Measurements from ENCODE around the gene LSR. TPM values are rescaled to one million over a fixed set of nuclear protein-coding genes. Genes with fewer than 3 reads are reported as not detected.

LSR gene
- polyA plus RNA-seq, 3 donors from 2014 or later: 5.3 to 14.2 (median 11.8) TPM

DNA sequence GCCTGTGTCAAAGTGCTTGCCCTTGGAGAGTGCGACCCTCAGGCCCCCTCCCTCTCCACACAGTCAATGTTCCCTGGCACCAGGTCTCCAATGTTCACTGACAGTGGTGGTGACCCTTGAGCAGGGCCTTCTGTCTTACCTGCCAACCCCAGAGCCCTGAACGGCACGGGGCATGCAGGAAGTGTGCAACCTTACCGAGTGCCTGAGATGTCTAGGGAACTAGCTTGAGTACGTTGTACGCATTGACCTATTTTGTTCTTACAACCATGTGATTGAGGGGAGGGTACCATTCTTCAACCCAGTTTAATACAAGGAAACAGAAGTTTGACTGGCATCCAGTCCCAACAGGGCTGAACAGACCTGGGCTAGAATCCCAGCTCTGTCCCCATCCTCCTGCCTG, 56.4 kb downstream of the LSR start:
- Mint-ChIP-seq H3K4me3 (no peak overlapping the region), H3K27ac (no peak overlapping the region), H3K27me3 (ENCODE audit: low read depth in 3 of 3) (peaks cover 0 to 5% (median 4%) of the 10 kb centered on the region in 3 donors), H3K9me3 (no peaks in the 10 kb centered on the region), H3K36me3 (no peaks in the 10 kb centered on the region), H3K4me1 (no peaks in the 10 kb centered on the region)
- DNase-seq: no peak

DNA sequence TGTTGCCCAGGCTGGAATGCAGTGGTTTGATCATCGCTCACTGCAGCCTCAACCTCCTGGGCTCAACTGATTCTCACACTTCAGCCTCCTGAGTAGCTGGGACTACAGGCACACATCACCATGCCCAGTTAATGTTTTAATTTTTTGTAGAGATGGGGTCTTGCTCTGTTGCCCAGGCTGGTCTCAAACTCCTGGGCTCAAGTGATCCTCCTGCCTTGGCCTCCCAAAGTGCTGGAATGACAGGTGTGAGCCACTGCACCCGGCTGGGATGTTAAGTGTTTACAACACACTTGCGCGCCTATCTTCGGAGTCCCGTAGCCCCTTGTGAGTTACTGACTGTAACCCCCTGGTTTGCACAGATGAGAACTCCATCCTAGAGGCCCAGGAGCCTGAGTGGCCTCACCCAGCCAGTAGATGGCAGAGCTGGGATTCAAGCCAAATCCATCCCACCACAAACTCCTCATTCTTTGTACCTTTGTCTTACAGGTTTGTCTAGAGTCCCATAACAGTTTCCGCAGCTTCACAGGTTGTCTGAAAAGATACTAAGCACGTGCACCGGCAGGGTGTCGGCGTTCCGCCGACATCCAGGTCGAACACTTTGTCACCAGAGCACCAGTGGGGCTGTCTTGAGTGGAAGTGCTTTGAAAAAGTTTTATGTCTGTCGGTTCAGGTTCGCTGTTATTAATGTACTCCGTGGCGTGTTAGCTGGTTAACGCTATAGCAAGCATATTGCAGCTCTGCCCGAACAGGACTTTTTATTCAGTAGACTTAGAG, 57.9 kb downstream of the LSR start:
- H3K4me1 Mint-ChIP-seq: no peaks in the 10 kb centered on the region
- H3K4me3 Mint-ChIP-seq: no peak overlapping the region
- peaks cover 0 to 9% (median 5%) of the 10 kb centered on the region in 3 donors for H3K27me3 Mint-ChIP-seq (ENCODE audit: low read depth in 3 of 3)
- H3K27ac Mint-ChIP-seq: no peak overlapping the region
- H3K9me3 Mint-ChIP-seq: no peaks in the 10 kb centered on the region
- no peaks in the 10 kb centered on the region for H3K36me3 Mint-ChIP-seq
- no peak for DNase-seq

DNA sequence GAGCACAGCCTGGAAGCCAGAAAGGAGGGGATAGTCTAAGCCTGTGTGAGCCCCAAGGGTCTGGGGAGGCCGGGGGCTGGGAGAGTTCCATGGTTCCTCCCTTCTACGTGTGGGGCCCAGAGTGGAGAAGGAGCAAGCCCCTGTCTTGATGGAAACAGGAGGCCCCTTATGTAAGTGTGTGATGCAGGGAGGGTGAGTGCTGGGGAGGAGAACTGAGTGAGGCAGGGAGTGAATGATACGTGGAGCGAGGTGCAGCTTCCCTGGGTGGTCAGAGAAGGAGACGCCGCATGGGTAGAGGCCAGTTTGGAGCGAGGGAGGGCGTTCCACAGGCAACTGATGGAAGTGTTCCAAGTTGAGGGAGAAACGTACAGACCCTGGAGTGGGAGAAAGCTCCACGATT, 59.1 kb downstream of the LSR start:
- Mint-ChIP-seq H3K4me1 (no peaks in the 10 kb centered on the region), H3K9me3 (no peaks in the 10 kb centered on the region), H3K27ac (no peak overlapping the region), H3K4me3 (no peak overlapping the region), H3K27me3 (ENCODE audit: low read depth in 3 of 3) (peaks cover 0 to 9% (median 5%) of the 10 kb centered on the region in 3 donors), H3K36me3 (no peaks in the 10 kb centered on the region)
- no peak for DNase-seq

DNA sequence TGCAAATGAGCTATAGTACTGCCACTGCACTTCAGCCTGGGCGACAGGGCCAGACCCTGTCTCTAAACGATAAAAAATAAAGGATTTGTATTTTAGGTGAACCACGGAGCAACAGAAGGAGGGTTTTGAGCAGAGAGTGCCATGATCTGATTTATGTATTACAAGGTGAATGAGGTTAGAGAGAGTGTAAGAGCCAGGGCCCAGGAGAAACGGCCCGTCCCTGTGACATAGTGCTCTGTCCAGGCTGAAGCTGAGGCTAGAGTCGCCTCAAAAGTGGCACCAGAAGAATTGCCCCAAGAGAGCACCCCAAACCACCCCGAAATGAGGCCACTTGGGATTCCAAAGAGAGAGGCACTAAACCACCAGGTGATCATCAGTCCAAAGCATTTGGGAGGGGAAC, 60.1 kb downstream of the LSR start:
- DNase-seq: no peak
- no peaks in the 10 kb centered on the region for H3K4me1 Mint-ChIP-seq
- no peaks in the 10 kb centered on the region for H3K36me3 Mint-ChIP-seq
- no peak overlapping the region for H3K4me3 Mint-ChIP-seq
- H3K9me3 Mint-ChIP-seq: no peaks in the 10 kb centered on the region
- peaks cover 0 to 9% (median 5%) of the 10 kb centered on the region in 3 donors for H3K27me3 Mint-ChIP-seq (ENCODE audit: low read depth in 3 of 3)
- no peak overlapping the region for H3K27ac Mint-ChIP-seq

DNA sequence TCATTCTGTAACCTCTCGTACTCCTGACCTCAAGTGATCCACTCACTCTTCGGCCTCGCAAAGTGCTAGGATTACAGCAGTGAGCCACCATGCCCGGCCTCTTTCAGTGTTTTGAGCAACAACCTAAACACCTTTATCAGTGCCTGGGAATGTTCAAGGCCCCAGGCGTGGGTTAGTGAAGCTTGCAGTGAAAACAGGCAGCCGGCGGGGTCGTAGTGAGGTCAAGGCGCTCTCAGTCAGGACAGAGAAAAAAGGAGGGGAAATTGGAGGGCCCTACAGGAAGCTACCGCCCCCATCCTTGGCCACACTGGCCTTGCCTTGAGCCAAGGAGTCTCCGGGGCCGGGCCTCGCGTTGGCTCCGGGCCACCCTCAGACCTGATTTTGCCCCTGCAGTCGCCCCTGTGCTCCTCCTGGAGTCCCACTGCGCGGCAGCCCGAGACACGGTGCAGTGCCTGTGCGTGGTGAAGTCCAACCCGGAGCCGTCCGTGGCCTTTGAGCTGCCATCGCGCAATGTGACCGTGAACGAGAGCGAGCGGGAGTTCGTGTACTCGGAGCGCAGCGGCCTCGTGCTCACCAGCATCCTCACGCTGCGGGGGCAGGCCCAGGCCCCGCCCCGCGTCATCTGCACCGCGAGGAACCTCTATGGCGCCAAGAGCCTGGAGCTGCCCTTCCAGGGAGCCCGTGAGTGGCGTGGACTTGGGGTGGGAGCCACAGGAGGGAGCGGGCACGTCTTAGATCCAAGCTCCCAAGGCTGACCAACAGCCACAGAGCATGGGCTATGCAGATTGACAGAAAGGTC, 60.9 kb downstream of the LSR start:
- no peak for DNase-seq
- H3K4me3 Mint-ChIP-seq: no peak overlapping the region
- no peaks in the 10 kb centered on the region for H3K36me3 Mint-ChIP-seq
- H3K4me1 Mint-ChIP-seq: no peaks in the 10 kb centered on the region
- H3K27ac Mint-ChIP-seq: no peak overlapping the region
- no peaks in the 10 kb centered on the region for H3K9me3 Mint-ChIP-seq
- peaks cover 0 to 9% (median 5%) of the 10 kb centered on the region in 3 donors for H3K27me3 Mint-ChIP-seq (ENCODE audit: low read depth in 3 of 3)

DNA sequence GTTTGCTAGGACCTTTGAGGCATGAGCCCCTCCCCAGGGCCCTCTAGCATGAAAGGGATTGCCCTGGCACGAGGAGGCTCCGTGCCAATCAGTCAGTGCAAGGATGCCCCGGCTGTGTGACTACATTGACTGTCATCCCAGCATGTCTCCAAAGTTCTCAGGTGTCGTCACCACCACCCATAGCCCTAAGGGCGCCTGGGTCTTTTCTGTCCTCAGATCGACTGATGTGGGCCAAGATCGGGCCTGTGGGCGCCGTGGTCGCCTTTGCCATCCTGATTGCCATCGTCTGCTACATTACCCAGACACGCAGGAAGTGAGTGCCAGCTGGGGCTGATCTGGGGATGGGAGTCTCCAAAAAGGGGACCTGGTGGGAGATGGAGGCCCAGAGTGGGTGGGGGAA, 61.5 kb downstream of the LSR start:
- Mint-ChIP-seq H3K27me3 (ENCODE audit: low read depth in 3 of 3) (peaks cover 1 to 9% (median 5%) of the 10 kb centered on the region in 3 donors), H3K4me1 (no peaks in the 10 kb centered on the region), H3K36me3 (no peaks in the 10 kb centered on the region), H3K4me3 (no peak overlapping the region), H3K27ac (no peak overlapping the region), H3K9me3 (no peaks in the 10 kb centered on the region)
- peak in 2 of 3 donors; percentile 2 to 9 for DNase-seq

DNA sequence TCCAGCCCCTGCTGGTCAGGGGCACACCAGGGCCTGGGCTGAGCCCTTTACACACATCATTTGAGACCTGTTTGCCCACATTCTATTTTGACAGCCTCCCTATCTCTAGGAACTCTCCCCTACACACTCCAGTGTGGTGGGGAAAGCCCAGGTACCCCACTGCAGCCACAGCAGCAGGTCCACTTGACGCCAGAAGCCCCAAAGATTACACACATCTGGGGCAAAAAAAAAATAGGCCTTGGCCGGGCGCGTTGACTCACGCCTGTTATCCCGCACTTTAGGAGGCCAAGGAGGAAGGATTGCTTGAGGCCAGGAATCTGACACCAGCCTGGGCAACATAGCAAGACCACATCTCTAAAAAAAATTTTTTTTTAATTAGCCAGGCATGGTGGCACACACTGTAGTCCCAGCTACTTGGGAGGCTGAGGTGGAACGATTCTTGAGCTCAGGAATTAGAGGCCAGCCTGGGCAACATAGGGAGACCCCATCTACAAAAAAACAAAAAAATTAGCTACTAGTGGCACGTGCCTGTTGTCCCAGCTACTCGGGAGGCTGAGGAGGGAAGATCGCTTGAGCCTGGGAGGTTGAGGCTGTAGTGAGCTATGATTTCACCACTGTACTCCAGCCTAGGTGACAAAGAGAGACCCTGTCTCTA, 62.1 kb downstream of the LSR start:
- Mint-ChIP-seq H3K36me3 (no peaks in the 10 kb centered on the region), H3K27me3 (ENCODE audit: low read depth in 3 of 3) (peaks cover 3 to 9% (median 5%) of the 10 kb centered on the region in 3 donors), H3K27ac (no peak overlapping the region), H3K4me1 (no peaks in the 10 kb centered on the region), H3K9me3 (no peaks in the 10 kb centered on the region), H3K4me3 (no peak overlapping the region)
- DNase-seq: no peak

DNA sequence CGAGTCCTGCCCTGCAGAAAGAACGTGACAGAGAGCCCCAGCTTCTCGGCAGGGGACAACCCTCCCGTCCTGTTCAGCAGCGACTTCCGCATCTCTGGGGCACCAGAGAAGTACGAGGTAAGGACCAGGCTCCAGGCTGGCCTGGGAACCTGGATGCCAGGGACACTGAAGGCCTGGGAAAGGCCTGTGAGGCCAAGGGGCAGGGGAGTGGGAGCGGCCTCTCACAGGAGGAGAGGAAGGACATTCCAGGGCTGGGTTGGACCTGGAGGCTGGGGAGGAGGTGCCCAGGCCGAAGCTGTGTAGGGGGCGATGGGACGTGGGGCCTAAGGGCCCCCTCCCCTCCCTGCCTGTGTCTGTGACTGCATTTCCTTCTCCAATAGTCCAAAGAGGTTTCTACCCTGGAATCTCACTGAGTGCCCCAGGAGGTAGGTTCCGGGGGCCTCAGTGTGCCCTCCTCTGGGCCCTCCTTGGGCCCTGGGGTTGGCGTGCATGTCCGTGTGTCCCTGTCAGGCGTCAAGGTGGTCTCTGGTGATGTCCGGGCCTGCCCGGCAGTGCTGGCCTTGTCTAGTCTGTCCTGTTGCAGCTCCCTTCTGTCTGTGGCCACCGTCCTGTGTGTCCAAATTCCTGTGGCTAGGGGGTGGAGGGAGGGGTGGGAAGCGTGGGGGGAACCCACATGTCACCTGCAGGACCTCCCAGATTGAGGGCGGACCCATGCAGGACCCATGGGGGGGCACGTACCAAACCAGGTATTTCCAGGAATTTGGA, 63.3 kb downstream of the LSR start:
- no peak for DNase-seq
- Mint-ChIP-seq H3K27ac (no peak overlapping the region), H3K4me3 (no peak overlapping the region), H3K27me3 (ENCODE audit: low read depth in 3 of 3) (peaks cover 3 to 9% (median 4%) of the 10 kb centered on the region in 3 donors), H3K4me1 (no peaks in the 10 kb centered on the region), H3K9me3 (no peaks in the 10 kb centered on the region), H3K36me3 (no peaks in the 10 kb centered on the region)

DNA sequence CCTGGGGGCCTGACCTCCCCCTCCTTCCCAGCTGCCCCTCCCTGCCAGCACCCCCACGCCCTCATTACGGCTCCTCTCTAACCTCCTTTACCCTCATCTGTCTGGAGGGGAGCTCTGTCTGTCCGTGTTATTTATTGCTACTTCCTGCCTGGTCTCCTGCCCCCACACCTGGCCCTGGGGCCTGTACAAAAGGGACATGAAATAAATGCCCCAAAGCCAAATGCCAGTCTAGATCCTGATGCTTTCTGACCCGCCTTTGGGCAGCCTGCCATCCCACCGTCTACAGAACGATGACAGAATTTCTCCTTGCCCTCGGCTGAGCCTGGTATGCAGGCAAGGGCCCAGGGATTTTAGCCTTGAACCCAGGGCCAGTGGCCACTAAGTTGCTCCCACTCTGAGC, 64.8 kb downstream of the LSR start:
- H3K9me3 Mint-ChIP-seq: no peaks in the 10 kb centered on the region
- peaks cover 3 to 7% (median 4%) of the 10 kb centered on the region in 3 donors for H3K27me3 Mint-ChIP-seq (ENCODE audit: low read depth in 3 of 3)
- H3K27ac Mint-ChIP-seq: no peak overlapping the region
- H3K36me3 Mint-ChIP-seq: no peaks in the 10 kb centered on the region
- H3K4me1 Mint-ChIP-seq: peaks cover 0 to under 1% of the 10 kb centered on the region in 2 donors
- DNase-seq: no peak
- H3K4me3 Mint-ChIP-seq: no peak overlapping the region

DNA sequence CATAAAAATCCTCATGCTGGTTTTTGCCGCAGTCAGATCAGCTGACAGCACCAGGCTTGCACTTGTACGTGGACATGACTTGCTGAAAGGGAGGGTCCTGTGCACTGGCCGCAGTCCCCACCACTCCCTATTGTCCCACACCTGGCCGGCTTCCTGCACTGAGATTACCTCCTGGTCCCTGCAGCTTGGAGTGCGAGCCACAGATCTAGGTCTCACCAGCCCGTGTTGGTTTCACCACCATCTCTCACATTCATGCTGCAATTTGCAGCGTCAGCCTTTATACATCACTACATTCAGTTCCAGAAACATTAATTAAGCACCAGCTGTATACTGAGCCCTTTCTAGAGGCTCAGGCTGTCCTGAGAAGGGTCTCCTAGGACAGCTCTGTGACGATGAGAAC, 65.2 kb downstream of the LSR start:
- Mint-ChIP-seq H3K4me3 (no peak overlapping the region), H3K9me3 (no peaks in the 10 kb centered on the region), H3K27me3 (ENCODE audit: low read depth in 3 of 3) (peaks cover under 1 to 6% (median 3%) of the 10 kb centered on the region in 3 donors), H3K4me1 (peaks cover 0 to 4% of the 10 kb centered on the region in 2 donors), H3K27ac (no peak overlapping the region), H3K36me3 (no peaks in the 10 kb centered on the region)
- no peak for DNase-seq

DNA sequence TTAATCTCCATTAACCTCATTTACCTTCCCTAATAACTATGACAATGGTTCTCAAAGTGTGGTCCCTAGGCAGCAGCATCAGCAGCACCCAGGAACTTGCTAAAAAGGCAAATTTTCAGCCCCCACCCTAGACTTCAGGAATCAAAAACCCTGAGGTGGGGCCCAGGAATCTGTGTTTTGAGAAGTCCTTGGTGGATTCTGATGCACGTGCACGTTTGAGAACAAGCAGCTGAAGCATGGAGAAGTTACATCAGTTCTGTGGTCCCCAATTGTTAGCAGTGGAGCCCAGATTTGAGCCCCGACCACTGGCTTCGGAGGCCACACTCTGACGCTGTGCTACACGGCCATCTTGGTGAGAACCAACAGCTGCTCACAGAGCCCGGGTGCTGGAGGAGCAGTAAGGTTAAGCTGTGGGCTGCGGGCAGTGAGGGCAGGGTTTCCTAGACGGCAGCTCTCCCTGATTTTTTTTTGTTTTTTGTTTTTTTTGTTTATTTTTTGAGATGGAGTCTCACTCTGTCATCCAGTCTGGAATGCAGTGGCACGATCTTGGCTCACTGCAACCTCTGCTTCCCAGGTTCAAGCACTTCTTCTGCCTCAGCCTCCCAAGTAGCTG, 66.2 kb downstream of the LSR start:
- Mint-ChIP-seq H3K9me3 (no peaks in the 10 kb centered on the region), H3K27me3 (ENCODE audit: low read depth in 3 of 3) (peaks cover 0 to 4% (median 3%) of the 10 kb centered on the region in 3 donors), H3K27ac (no peak overlapping the region), H3K4me1 (peaks cover 0 to 4% of the 10 kb centered on the region in 2 donors), H3K36me3 (no peaks in the 10 kb centered on the region), H3K4me3 (no peak overlapping the region)
- no peak for DNase-seq

DNA sequence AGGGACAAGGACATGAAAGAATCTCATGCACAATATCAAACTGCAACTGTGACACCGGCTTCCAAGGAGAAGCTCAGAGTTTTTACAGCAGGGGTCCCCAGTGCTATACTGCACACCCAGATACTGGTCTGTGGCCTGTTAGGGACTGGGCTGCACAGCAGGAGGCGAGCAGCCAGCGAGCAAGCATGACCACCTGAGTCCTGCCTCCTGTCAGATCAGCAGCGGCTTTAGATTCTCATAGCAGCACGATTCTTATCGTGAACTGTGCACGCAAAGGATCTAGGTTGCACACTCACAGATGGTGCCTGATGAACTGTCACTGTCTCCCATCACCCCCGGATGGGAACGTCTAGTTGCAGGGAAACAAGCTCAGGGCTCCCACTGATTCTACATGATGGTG, 67.1 kb downstream of the LSR start:
- Mint-ChIP-seq H3K36me3 (no peaks in the 10 kb centered on the region), H3K4me3 (no peak overlapping the region), H3K27me3 (ENCODE audit: low read depth in 3 of 3) (peaks cover 0 to 4% (median 0%) of the 10 kb centered on the region in 3 donors), H3K9me3 (no peaks in the 10 kb centered on the region), H3K4me1 (peaks cover 0 to 7% of the 10 kb centered on the region in 2 donors), H3K27ac (no peak overlapping the region)
- DNase-seq: no peak

DNA sequence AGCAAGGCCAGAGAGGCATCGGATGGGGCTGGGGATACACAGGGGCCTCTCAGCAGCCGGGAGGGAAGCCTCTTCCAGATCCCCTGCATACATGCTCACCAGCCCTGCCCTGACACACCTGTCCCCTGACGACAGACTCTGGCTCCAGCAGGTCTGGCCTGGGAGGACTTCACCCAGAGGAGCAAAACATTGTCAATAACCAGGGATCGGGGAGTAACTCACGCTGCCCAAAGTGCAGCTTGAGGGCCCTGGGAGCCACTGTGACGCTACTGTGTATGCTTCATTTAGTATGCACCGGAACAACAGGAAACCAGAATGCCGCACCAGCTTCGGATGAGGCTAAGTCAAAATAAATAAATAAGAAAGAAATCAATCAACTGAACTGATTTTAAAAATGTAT, 67.8 kb downstream of the LSR start:
- Mint-ChIP-seq H3K27me3 (ENCODE audit: low read depth in 3 of 3) (peaks cover 0 to 4% (median under 1%) of the 10 kb centered on the region in 3 donors), H3K9me3 (no peaks in the 10 kb centered on the region), H3K27ac (no peak overlapping the region), H3K4me1 (peaks cover 0 to 7% of the 10 kb centered on the region in 2 donors), H3K36me3 (no peaks in the 10 kb centered on the region), H3K4me3 (no peak overlapping the region)
- DNase-seq: no peak
